Ectodermal cell (in vitro differentiated cells): ENCODE measurements around the gene SQOR.

Source experiments
- H3K27ac ChIP-seq: 2 replicates; pipeline ENCODE4 v1.7.0; 2013; ENCODE audit warnings: mild to moderate bottlenecking, low read depth, low read length; ENCODE audit not compliant: insufficient read depth, poor library complexity, severe bottlenecking
- H3K27me3 ChIP-seq: 2 replicates; pipeline ENCODE4 v1.7.0; 2013; ENCODE audit warnings: mild to moderate bottlenecking, low read length; ENCODE audit not compliant: insufficient read depth, control insufficient read depth, poor library complexity, severe bottlenecking
- H3K36me3 ChIP-seq: one replicate; pipeline ENCODE4 v1.7.0; 2013; ENCODE audit warnings: low read length; ENCODE audit not compliant: control insufficient read depth, insufficient read depth
- H3K4me1 ChIP-seq: one replicate; pipeline ENCODE4 v1.7.0; 2013; ENCODE audit warnings: low read length; ENCODE audit not compliant: control insufficient read depth, insufficient read depth
- H3K4me3 ChIP-seq: 2 replicates; pipeline ENCODE4 v1.7.0; 2013; ENCODE audit warnings: low read depth, low read length, control low read depth; ENCODE audit not compliant: insufficient read depth
- H3K9me3 ChIP-seq: 2 replicates; pipeline ENCODE4 v1.7.0; 2013; ENCODE audit warnings: mild to moderate bottlenecking, low read length, moderate library complexity; ENCODE audit not compliant: control insufficient read depth
- WGBS, 2 experiments: methylation state at CpG; one replicate each; pipeline ENCODE4 v1.1.7; 2013; ENCODE audit warnings: missing lambda C conversion rate in 2 of 2; 5-methylcytosine and 5-hydroxymethylcytosine counted together

SQOR gene

DNA sequence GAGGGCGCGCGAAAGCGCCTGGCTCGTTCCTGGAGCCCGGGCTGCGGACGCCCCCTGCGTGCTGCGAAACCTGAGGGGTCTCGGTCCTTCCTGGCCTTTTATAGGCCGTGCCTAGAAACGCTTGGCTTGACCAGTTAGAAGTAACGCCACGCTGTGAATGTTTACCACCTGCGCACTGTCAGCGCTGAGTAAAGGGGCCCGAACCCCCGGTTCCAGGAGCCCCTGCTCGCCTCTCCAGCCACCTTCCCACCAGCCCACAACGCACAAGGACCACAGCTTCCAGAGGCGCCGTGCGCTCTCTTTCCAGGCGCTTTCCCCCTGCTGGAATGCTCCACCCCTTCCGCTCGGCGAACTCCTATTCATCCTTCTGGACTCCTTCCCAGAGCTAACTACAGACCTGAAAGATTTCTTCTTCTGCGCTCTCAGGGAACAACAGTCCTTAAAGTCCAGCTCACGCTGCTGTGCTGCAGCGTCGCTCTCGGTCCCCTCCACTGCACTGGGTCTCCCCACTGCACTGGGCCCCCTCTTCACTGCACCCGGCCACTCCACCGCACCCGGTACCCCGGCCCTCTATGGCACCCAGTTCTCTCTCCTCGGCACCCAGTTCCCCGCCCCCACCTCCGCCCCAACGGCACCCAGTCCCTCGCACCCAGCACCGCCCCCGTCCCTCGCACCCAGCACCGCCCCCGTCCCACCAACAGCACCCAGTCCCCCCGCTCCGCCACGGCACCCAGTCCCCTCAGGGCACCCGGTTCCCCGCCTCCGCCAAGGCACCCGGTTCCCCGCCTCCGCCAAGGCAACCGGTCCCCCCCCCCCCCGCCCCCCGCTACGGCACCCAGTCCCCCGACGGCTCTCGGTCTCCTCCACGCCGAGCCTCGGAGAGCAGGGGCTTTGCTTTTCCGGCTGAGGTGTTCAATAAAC lies 69.8 kb downstream of the SQOR start:
- 4 to 5% methylated on average over 48 to 55 of the region's 67 CpGs for WGBS, 2 experiments
- H3K36me3 ChIP-seq = no peaks in the 10 kb centered on the region

DNA sequence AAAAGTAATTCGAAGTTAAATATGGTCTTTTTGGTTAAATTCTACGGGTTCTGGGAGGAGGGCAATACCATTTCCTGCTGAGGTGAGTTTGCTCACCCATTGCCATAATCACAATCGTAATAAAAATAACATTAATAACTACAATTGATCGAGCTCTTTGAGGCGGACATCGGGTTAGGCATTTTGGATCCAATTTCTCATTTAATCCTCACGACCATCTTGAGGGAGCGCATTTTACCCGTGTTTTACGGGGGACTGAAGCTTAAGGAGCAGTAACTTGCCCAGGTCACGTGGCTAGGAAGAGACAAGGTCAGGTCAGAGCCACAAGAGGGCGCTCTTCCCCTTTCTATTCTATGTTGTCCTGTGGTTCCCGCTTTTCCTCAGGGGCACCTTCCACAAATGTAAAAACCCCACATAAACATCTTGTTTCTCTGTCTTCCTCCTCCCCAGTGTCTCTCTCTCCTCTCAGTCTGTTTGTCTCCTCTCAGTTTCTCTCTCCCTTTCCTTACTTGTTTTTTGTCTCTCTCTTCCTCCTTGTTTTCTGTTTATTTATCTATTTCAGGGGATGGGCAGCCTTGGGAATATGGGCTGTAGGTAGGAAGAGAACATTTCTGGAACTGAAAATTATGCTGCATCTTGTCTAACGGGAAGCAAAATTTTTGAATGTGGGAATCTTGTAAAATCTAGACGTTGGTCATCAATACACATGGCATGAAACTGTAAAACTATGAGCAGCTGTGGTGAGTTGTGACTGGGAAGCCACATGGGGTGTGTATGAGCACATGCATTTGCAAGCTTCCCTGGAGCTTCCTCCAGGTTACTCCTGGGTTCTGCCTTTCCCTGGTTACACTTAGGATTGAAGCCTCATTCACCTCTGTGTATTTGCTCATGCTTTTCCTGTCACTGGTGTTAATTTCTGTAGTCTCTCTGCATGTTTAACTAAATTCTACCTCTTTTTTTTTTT lies 71.0 kb downstream of the SQOR start:
- H3K4me1 ChIP-seq = peaks cover 7% of the 10 kb centered on the region
- H3K4me3 ChIP-seq = peak overlapping the region; percentile 61
- H3K9me3 ChIP-seq = no peaks in the 10 kb centered on the region
- H3K27ac ChIP-seq = no peak overlapping the region
- peaks cover 7% of the 10 kb centered on the region for H3K27me3 ChIP-seq
- H3K36me3 ChIP-seq = no peaks in the 10 kb centered on the region
- 3 to 5% methylated on average over 15 of the region's 15 CpGs for WGBS, 2 experiments

More for the DNA sequence above, 69.8 kb downstream of the SQOR start:
- Histone ChIP-seq H3K27me3 (peaks cover 7% of the 10 kb centered on the region), H3K9me3 (no peaks in the 10 kb centered on the region), H3K27ac (peak overlapping the region; percentile 36), H3K4me3 (peak overlapping the region; percentile 61), H3K4me1 (peaks cover 7% of the 10 kb centered on the region)

GRCh38 chr15:45710657-45711056 lies 75.8 kb downstream of the SQOR start:
- H3K27ac ChIP-seq = no peak overlapping the region
- no peak overlapping the region for H3K4me3 ChIP-seq
- no peaks in the 10 kb centered on the region for H3K36me3 ChIP-seq
- H3K9me3 ChIP-seq = no peaks in the 10 kb centered on the region
- H3K27me3 ChIP-seq = no peaks in the 10 kb centered on the region
- peaks cover 7% of the 10 kb centered on the region for H3K4me1 ChIP-seq
- 89 to 92% methylated on average over 6 of the region's 6 CpGs for WGBS, 2 experiments

GRCh38 chr15:45714590-45715488 lies 80.0 kb downstream of the SQOR start:
- Histone ChIP-seq H3K9me3 (no peaks in the 10 kb centered on the region), H3K27ac (no peak overlapping the region), H3K36me3 (no peaks in the 10 kb centered on the region), H3K4me1 (no peaks in the 10 kb centered on the region), H3K4me3 (no peak overlapping the region), H3K27me3 (peaks cover 11% of the 10 kb centered on the region)
- WGBS, 2 experiments = 44% methylated on average over 24 of the region's 24 CpGs

DNA sequence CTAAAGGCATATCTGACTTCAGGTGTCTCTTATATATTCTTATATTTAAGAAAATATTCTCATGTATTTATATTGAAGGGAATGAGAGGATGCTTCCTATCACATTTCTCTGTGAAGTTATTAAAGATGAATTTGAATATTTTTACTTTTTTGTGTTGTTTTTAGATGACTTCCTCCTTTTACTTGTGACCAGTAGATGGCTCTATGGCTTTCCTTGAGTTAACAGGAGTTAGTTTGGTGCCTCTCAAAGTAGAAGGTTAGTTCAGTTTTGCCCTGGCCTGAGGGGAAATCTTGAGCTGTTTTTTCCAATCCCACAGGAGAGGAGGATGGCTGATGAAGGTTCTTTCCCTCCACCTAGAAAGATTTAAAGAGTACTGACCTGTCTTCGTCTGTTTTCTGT lies 80.7 kb downstream of the SQOR start:
- 88% methylated on average over 1 of the region's 1 CpG; no CpG with 5 or more reads in 1 of the 2 experiments for WGBS, 2 experiments
- Histone ChIP-seq H3K9me3 (no peaks in the 10 kb centered on the region), H3K27ac (no peak overlapping the region), H3K27me3 (peaks cover 11% of the 10 kb centered on the region), H3K4me1 (peaks cover under 1% of the 10 kb centered on the region), H3K4me3 (no peak overlapping the region), H3K36me3 (no peaks in the 10 kb centered on the region)

GRCh38 chr15:45719490-45719889 lies 84.7 kb downstream of the SQOR start:
- Histone ChIP-seq H3K36me3 (no peaks in the 10 kb centered on the region), H3K9me3 (no peaks in the 10 kb centered on the region), H3K4me1 (peaks cover 5% of the 10 kb centered on the region), H3K27me3 (peaks cover 35% of the 10 kb centered on the region), H3K4me3 (no peak overlapping the region), H3K27ac (no peak overlapping the region)
- WGBS, 2 experiments = 71 to 76% methylated on average over 2 to 4 of the region's 4 CpGs

- H3K4me1 ChIP-seq = peaks cover 5% of the 10 kb centered on the region
- H3K4me3 ChIP-seq = no peak overlapping the region
- H3K27me3 ChIP-seq = peaks cover 35% of the 10 kb centered on the region
- H3K9me3 ChIP-seq = no peaks in the 10 kb centered on the region
- no peak overlapping the region for H3K27ac ChIP-seq
- no peaks in the 10 kb centered on the region for H3K36me3 ChIP-seq
Measured at GRCh38 chr15:45720183-45720582, 85.4 kb downstream of the SQOR start.

DNA sequence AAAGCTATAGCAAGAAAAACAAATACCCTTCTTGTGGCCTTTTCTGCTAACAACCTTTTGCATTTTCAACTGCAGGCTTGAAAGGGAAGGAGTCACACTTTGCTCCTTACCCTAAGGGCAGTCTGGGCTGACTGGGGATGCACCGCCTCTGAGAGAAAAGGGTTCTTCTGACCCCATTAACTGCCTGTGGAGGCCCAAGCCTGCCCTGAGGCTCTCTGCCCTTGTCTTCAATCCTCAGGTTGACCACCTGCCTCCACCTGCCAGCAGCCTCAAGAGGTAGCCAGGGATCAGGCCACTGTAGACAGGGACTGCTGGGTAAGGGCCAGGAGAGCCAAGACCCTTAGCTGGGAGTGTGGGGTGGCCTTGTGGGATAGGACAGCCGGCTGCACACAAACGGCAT lies 93.8 kb downstream of the SQOR start:
- 85 to 86% methylated on average over 3 of the region's 3 CpGs for WGBS, 2 experiments
- H3K36me3 ChIP-seq = no peaks in the 10 kb centered on the region

DNA sequence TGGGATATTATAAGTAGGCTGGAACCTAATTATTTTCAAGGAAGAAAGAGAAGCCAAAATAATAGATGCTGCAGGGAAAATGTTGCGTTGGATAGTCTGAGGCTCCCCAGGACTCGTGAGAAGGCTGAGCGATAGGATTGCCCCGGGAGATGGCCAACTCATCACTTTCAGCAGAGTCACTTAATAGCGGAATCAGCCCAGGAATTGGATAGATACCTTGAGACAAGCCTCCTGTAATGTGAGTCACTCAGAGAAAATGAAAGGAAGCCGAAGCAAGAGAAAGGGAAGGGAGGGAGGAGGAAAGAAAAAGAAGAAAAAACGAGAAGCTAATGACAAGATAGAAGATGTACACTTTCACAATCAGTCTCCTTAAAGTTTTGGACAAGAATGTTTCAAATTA lies 94.3 kb downstream of the SQOR start:
- Histone ChIP-seq H3K27ac (no peak overlapping the region), H3K27me3 (no peaks in the 10 kb centered on the region), H3K36me3 (no peaks in the 10 kb centered on the region), H3K4me1 (peaks cover 7% of the 10 kb centered on the region), H3K4me3 (no peak overlapping the region), H3K9me3 (no peaks in the 10 kb centered on the region)
- 84 to 87% methylated on average over 7 of the region's 7 CpGs for WGBS, 2 experiments

More for the DNA sequence above, 93.8 kb downstream of the SQOR start:
- Histone ChIP-seq H3K4me3 (no peak overlapping the region), H3K27me3 (no peaks in the 10 kb centered on the region), H3K9me3 (no peaks in the 10 kb centered on the region), H3K4me1 (peaks cover 7% of the 10 kb centered on the region), H3K27ac (no peak overlapping the region)
